Dendritic cell treated with granulocyte-macrophage colony-stimulating factor and Interleukin-4, amounts not matched to agents 40 ng/mL and 50 ng/mL, for 4 days (primary cell): ENCODE results near the gene SEC22A.

Experiments used
- H3K27ac Mint-ChIP-seq: one replicate; pipeline ENCODE4 v1.8.0; 2022; ENCODE audit warnings: mild to moderate bottlenecking, mixed read lengths
- H3K27me3 Mint-ChIP-seq: one replicate; pipeline ENCODE4 v1.8.0; 2022; ENCODE audit warnings: mild to moderate bottlenecking, mixed read lengths
- H3K36me3 Mint-ChIP-seq: one replicate; pipeline ENCODE4 v1.8.0; 2022; ENCODE audit warnings: low read depth, mixed read lengths
- H3K4me1 Mint-ChIP-seq: one replicate; pipeline ENCODE4 v1.8.0; 2022; ENCODE audit warnings: low read depth, mixed read lengths
- H3K4me3 Mint-ChIP-seq: one replicate; pipeline ENCODE4 v1.8.0; 2022; ENCODE audit warnings: mild to moderate bottlenecking, moderate library complexity, mixed read lengths
- H3K9me3 Mint-ChIP-seq: one replicate; pipeline ENCODE4 v1.8.0; 2022; ENCODE audit warnings: mixed read lengths
- intact Hi-C: fragments of 100-400 bp; cut with micrococcal nuclease; formaldehyde crosslinking; loops from one replicate; pipeline ENCODE4 v1.15.0; 2022

The SEC22A gene

GRCh38 chr3:123303976-123304560 is 102.3 kb downstream of the SEC22A start:
- H3K27me3 Mint-ChIP-seq: peaks cover 4% of the 10 kb centered on the region
- H3K4me1 Mint-ChIP-seq: peaks cover 2% of the 10 kb centered on the region
- H3K4me3 Mint-ChIP-seq: no peak overlapping the region
- H3K9me3 Mint-ChIP-seq: no peaks in the 10 kb centered on the region
- no peaks in the 10 kb centered on the region for H3K36me3 Mint-ChIP-seq
- H3K27ac Mint-ChIP-seq: no peak overlapping the region
- intact Hi-C loops: no loop called here

GRCh38 chr3:123305192-123305591 is 103.4 kb downstream of the SEC22A start:
- H3K27me3 Mint-ChIP-seq: peaks cover 4% of the 10 kb centered on the region
- no peaks in the 10 kb centered on the region for H3K36me3 Mint-ChIP-seq
- no peaks in the 10 kb centered on the region for H3K4me1 Mint-ChIP-seq
- H3K9me3 Mint-ChIP-seq: no peaks in the 10 kb centered on the region
- H3K4me3 Mint-ChIP-seq: no peak overlapping the region
- H3K27ac Mint-ChIP-seq: no peak overlapping the region
- intact Hi-C loops: no loop called here

- no peaks in the 10 kb centered on the region for H3K4me1 Mint-ChIP-seq
- intact Hi-C loops: no loop called here
- no peaks in the 10 kb centered on the region for H3K9me3 Mint-ChIP-seq
- no peak overlapping the region for H3K4me3 Mint-ChIP-seq
- H3K27ac Mint-ChIP-seq: no peak overlapping the region
- no peaks in the 10 kb centered on the region for H3K36me3 Mint-ChIP-seq
- H3K27me3 Mint-ChIP-seq: peaks cover 5% of the 10 kb centered on the region
Measured at GRCh38 chr3:123307064-123307463, 105.3 kb downstream of the SEC22A start.

DNA sequence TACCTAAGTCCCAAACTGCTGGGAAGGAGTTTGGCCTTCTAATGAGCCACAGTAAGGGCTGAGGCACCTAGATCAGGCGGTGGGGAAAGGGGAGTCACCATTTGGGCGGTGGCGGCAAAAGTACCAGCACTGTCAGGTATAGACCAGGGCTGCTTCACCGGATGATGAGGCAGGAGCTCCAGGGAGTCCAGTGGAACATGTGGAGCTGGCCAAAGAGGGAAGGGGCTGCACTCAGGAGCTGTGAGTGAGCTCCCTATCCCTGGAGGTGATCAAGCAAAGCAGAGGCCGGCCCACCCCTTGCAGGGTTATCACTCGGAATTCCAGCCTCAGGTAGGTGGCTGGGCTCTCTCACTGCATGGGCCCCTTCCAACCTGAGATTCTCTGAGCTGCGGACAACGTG is 108.4 kb downstream of the SEC22A start:
- no peak overlapping the region for H3K4me3 Mint-ChIP-seq
- H3K36me3 Mint-ChIP-seq: no peaks in the 10 kb centered on the region
- no peak overlapping the region for H3K27ac Mint-ChIP-seq
- H3K27me3 Mint-ChIP-seq: peaks cover 19% of the 10 kb centered on the region
- H3K9me3 Mint-ChIP-seq: no peaks in the 10 kb centered on the region
- intact Hi-C loops: no loop called here
- H3K4me1 Mint-ChIP-seq: no peaks in the 10 kb centered on the region

GRCh38 chr3:123310741-123311140 is 109.0 kb downstream of the SEC22A start:
- Mint-ChIP-seq H3K27ac (no peak overlapping the region), H3K9me3 (no peaks in the 10 kb centered on the region)
- intact Hi-C loops: no loop called here

DNA sequence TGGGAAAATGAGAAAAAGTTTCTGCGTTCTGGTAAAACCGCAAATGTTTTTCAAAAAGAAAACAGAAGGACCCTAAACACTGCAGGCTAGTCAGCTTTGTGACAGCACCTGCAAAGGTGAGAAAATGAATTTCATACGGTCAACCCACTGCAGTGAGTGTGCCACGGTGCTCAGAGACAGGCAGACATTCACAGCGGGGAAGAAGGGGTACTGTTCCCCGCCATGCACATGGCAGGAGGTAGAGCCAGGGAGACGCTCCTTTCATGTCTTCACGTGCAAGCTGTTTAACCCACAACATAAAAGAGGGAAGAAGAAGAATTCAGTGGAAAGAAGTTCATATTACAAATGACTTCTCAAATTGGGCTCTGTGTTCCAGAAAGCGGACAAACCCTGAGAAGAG is 109.5 kb downstream of the SEC22A start:
- H3K27ac Mint-ChIP-seq: no peak overlapping the region
- H3K9me3 Mint-ChIP-seq: no peaks in the 10 kb centered on the region
- intact Hi-C loops: no loop called here
- H3K4me1 Mint-ChIP-seq: no peaks in the 10 kb centered on the region
- H3K27me3 Mint-ChIP-seq: peaks cover 18% of the 10 kb centered on the region
- no peak overlapping the region for H3K4me3 Mint-ChIP-seq
- no peaks in the 10 kb centered on the region for H3K36me3 Mint-ChIP-seq

More at GRCh38 chr3:123310741-123311140, 109.0 kb downstream of the SEC22A start:
- H3K27me3 Mint-ChIP-seq: peaks cover 18% of the 10 kb centered on the region
- no peaks in the 10 kb centered on the region for H3K36me3 Mint-ChIP-seq
- no peaks in the 10 kb centered on the region for H3K4me1 Mint-ChIP-seq
- H3K4me3 Mint-ChIP-seq: no peak overlapping the region

DNA sequence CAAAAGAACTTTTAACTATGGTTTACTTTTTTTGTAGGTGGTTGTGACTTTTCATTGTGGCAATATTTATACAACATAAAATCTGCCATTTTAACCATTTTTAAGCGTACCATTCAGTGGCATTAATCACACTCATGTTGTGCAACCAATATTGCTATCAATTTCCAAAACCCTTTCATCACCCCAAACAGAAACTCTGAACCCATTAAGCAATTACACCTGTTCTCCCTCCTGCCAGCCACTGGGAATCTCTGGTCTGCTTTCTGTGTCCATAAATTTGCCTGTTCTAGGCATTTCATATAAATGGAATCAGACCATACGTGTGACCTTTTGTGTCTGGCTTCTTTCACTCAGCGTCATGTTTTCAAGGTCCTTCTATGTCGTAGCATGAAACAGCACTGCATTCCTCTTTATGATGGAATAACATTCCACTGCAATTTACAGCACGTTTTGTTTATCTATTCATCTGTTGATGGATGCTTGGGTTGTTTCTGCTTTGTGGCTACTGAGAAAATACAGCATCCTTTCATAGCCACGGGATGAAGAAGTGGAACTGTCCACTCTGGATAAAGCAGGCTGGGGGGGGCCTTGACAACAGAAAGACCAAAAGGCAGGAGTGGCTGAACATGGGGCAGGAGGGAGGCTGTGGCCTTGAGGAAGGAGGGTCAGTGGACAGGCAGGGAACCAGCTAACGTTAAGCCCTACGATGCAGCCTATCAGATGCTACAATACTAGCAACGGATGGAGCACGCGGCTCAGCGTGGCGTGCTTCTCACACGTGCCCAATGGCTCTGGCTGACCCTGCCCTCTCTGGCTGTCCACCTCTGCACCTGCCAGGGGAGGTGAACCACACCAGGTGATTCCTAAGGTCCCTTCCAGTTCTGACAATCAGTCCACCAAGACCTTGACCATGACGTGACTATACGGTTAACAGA is 110.9 kb downstream of the SEC22A start:
- Mint-ChIP-seq H3K9me3 (no peaks in the 10 kb centered on the region), H3K4me1 (no peaks in the 10 kb centered on the region), H3K36me3 (no peaks in the 10 kb centered on the region), H3K27ac (no peak overlapping the region), H3K27me3 (peaks cover 18% of the 10 kb centered on the region), H3K4me3 (no peak overlapping the region)
- intact Hi-C loops: no loop called here

DNA sequence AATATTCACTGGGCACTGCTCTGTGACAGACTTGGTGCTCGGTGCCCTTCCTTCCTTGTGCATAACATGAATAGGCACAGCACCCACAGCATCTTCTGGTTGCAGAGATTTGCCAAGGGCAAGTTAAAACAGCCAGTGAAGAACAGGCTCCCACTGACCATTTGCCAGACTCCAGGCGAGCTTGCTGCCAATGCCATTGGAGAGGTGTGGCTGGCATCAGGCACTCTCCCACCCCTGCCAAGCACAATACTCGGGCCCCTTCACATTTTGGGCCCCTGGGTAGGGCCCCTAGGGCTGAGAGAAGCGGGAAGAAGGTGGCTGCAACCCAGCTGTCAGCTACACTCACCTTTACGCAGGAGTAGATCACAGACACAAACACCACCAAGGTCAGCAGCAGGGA is 112.1 kb downstream of the SEC22A start:
- Mint-ChIP-seq H3K27ac (no peak overlapping the region), H3K36me3 (no peaks in the 10 kb centered on the region), H3K4me1 (no peaks in the 10 kb centered on the region), H3K4me3 (no peak overlapping the region), H3K9me3 (no peaks in the 10 kb centered on the region), H3K27me3 (peaks cover 17% of the 10 kb centered on the region)
- intact Hi-C loops: no loop called here

DNA sequence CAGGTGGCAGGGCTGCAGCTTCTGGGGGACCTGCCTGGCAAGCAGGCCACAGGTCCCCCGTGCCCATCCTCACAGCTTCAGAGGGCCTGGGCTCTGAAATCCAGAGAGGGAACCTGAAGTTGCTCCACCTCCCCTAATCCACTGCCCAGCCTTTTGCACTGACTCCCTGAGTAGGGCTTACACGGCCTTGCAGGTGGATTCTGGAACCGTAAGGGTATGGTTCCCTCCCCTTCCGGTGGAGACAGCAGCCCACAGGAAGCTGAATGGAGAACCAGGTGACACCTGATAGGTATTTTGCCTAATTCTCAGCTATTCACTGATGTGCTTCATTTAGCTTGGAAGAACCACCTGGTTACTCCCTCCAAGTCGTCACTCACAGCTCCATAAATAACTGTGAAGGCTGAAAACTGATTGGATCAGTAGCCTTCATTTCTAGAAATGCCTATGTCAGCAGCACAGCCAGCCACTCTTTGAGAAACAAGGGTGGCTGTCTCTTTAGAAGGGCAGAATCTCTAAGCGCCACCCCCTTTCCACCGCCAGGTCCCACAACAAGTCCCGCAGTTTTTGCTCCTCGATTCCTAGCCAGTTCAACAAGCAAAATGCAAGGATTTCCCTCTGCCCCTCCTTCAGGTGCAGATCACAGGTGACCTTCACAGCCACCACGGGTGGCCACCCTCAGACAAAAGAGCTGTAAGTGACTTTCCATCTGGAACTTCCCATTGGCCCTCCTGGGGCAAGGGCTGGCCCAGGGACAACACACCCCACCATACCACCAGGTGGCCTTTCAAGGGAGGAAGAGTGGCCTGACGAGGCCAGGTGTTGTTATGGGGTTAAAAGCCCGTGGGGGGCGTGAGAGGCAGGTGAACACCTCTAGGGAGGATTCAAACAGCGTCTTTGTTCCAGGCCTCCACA is 112.9 kb downstream of the SEC22A start:
- H3K36me3 Mint-ChIP-seq: no peaks in the 10 kb centered on the region
- intact Hi-C loops: no loop called here
- no peak overlapping the region for H3K27ac Mint-ChIP-seq
- peaks cover 16% of the 10 kb centered on the region for H3K27me3 Mint-ChIP-seq
- H3K9me3 Mint-ChIP-seq: no peaks in the 10 kb centered on the region
- H3K4me3 Mint-ChIP-seq: no peak overlapping the region
- no peaks in the 10 kb centered on the region for H3K4me1 Mint-ChIP-seq

DNA sequence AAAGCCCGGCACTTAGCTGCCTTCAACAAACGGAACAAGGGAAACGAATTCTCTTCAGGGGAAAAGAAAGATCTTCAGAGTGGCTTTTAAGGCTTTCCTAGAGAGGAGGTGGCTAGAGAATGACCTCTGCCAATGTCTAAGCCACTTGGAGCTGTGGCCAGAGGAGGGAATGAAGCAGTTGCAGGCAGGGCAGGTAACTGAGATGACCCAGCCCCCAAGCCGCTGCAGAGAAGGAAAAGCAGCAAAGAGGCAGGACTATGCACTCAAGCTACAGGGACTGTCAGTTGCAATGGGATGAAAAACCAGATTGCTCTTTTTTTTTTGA is 113.5 kb downstream of the SEC22A start:
- no peaks in the 10 kb centered on the region for H3K9me3 Mint-ChIP-seq
- intact Hi-C loops: no loop called here
- no peaks in the 10 kb centered on the region for H3K36me3 Mint-ChIP-seq
- no peak overlapping the region for H3K4me3 Mint-ChIP-seq
- H3K4me1 Mint-ChIP-seq: no peaks in the 10 kb centered on the region
- peaks cover 19% of the 10 kb centered on the region for H3K27me3 Mint-ChIP-seq
- no peak overlapping the region for H3K27ac Mint-ChIP-seq

GRCh38 chr3:123317716-123318115 is 116.0 kb downstream of the SEC22A start:
- no peak overlapping the region for H3K4me3 Mint-ChIP-seq
- no peak overlapping the region for H3K27ac Mint-ChIP-seq
- intact Hi-C loops: no loop called here
- H3K27me3 Mint-ChIP-seq: peaks cover 18% of the 10 kb centered on the region
- H3K9me3 Mint-ChIP-seq: no peaks in the 10 kb centered on the region
- no peaks in the 10 kb centered on the region for H3K4me1 Mint-ChIP-seq
- no peaks in the 10 kb centered on the region for H3K36me3 Mint-ChIP-seq

GRCh38 chr3:123318374-123318773 is 116.6 kb downstream of the SEC22A start:
- no peaks in the 10 kb centered on the region for H3K36me3 Mint-ChIP-seq
- no peak overlapping the region for H3K4me3 Mint-ChIP-seq
- H3K9me3 Mint-ChIP-seq: no peaks in the 10 kb centered on the region
- H3K27ac Mint-ChIP-seq: no peak overlapping the region
- H3K4me1 Mint-ChIP-seq: no peaks in the 10 kb centered on the region
- intact Hi-C loops: no loop called here
- peaks cover 14% of the 10 kb centered on the region for H3K27me3 Mint-ChIP-seq

- Mint-ChIP-seq H3K4me3 (no peak overlapping the region), H3K27me3 (peaks cover 11% of the 10 kb centered on the region), H3K36me3 (no peaks in the 10 kb centered on the region), H3K4me1 (no peaks in the 10 kb centered on the region), H3K9me3 (no peaks in the 10 kb centered on the region), H3K27ac (no peak overlapping the region)
- intact Hi-C loops: no loop called here
Measured at GRCh38 chr3:123319760-123320159, 118.0 kb downstream of the SEC22A start.

DNA sequence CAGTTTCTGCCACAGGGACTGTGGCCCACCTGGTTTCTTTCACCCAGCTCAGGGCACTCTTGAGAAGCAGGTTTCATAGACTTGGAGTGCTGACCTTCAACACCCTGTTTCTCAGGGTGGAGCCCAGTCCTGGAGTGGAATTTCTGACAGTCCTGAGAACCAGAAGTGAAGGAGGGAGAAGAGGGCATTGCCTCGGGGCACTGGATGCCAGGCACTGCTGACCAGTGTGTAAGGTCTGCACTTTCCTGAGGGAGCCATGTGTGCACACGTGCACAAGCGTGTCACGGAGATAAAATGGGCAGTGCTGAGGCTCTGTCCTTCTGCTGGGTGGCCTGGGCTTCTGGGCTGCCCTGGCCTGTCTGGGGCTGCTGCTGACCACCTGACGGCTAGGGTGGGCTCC is 118.5 kb downstream of the SEC22A start:
- H3K27me3 Mint-ChIP-seq: peaks cover 7% of the 10 kb centered on the region
- H3K9me3 Mint-ChIP-seq: no peaks in the 10 kb centered on the region
- no peaks in the 10 kb centered on the region for H3K36me3 Mint-ChIP-seq
- no peak overlapping the region for H3K27ac Mint-ChIP-seq
- H3K4me1 Mint-ChIP-seq: no peaks in the 10 kb centered on the region
- H3K4me3 Mint-ChIP-seq: no peak overlapping the region
- intact Hi-C loops: no loop called here
